Small intestine (tissue), 7 donors: Measurements from ENCODE around the gene KIAA1586. TPM values are rescaled to one million over a fixed set of nuclear protein-coding genes. Genes with fewer than 3 reads are reported as not detected.
"Not testable (repeated sequence)": the region's sequence is repeated elsewhere in the genome, so short reads cannot be mapped to it uniquely, and the experiment has no call there.

Experiments used
- DNase-seq, 2 donors: peaks; one replicate each; pipeline versions ENCODE4 v3.0.0 to v3.0.0-alpha.2; 2013
- FAIRE-seq: peaks from 2 replicates; lab custom pipeline; 2012; peaks lifted over from hg19 to GRCh38; lab: Jason Lieb, UNC
- H3K27ac ChIP-seq, 3 donors: one replicate each; pipeline ENCODE4 v1.5.1; 2013; ENCODE audit warnings: low read length in 2 of 3, mild to moderate bottlenecking in 2 of 3, control low read depth in 1 of 3, inconsistent platforms in 1 of 3, low read depth in 1 of 3, moderate library complexity in 1 of 3
- H3K27me3 ChIP-seq, 3 donors: one replicate each; pipeline ENCODE4 v1.6.1; 2013; ENCODE audit warnings: low read length in 3 of 3, inconsistent platforms in 1 of 3; ENCODE audit not compliant: control insufficient read depth in 3 of 3, insufficient read depth in 3 of 3
- H3K36me3 ChIP-seq, 3 donors: one replicate each; pipeline ENCODE4 v1.6.1; 2013; ENCODE audit warnings: low read length in 3 of 3, inconsistent platforms in 1 of 3, low read depth in 1 of 3, mild to moderate bottlenecking in 1 of 3, moderate library complexity in 1 of 3; ENCODE audit not compliant: control insufficient read depth in 3 of 3, insufficient read depth in 2 of 3
- H3K4me1 ChIP-seq, 3 donors: one replicate each; pipeline ENCODE4 v1.6.1; 2013; ENCODE audit warnings: low read length in 2 of 3, inconsistent platforms in 1 of 3, low read depth in 1 of 3, mild to moderate bottlenecking in 1 of 3, moderate library complexity in 1 of 3; ENCODE audit not compliant: control insufficient read depth in 3 of 3, insufficient read depth in 2 of 3
- H3K4me3 ChIP-seq, 3 donors: one replicate each; pipeline ENCODE4 v1.5.1; 2013; ENCODE audit warnings: low read length in 3 of 3, control low read depth in 1 of 3, inconsistent platforms in 1 of 3, low read depth in 1 of 3, mild to moderate bottlenecking in 1 of 3, moderate library complexity in 1 of 3
- H3K9me3 ChIP-seq, 2 donors: one replicate each; pipeline ENCODE4 v1.6.1; 2013; ENCODE audit warnings: low read depth in 1 of 2, low read length in 1 of 2; ENCODE audit not compliant: control insufficient read depth in 2 of 2, insufficient read depth in 1 of 2
- WGBS, 3 donors: extraction: QIAGEN DNeasy Blood & Tissue Kit; methylation state at CpG; one replicate each; pipeline ENCODE4 v1.1.7; 2013; 5-methylcytosine and 5-hydroxymethylcytosine counted together
- polyA plus RNA-seq, 4 donors: library from polyadenylated mRNA; stranded (reverse) in 3 of 4; unstranded in 1 of 4; fragments of 200-250 nt in 3 of 4; fragments of 120-200 nt in 1 of 4; gene quantifications; one replicate each; pipeline versions ENCODE4 v1.2.1 to v1.2.3, GENCODE V29; 2013
- donor health status: healthy with polysubstance abuse.
- donor health status: control.
- donor health status: control.
- donor health status: Bipolar disorder and iron deficiency.
- donor health status: healthy.

The KIAA1586 gene
- polyA plus RNA-seq, 4 donors, result 1.6 to 12.2 (median 2.4) TPM

GRCh38 chr6:57029213-57029612 is 17.3 kb upstream of the KIAA1586 start:
- 83 to 87% (median 84%) methylated on average over 9 of the region's 9 CpGs for WGBS, 3 donors
- H3K4me3 ChIP-seq, result no peak overlapping the region
- FAIRE-seq, result no peak

GRCh38 chr6:57033228-57033627 is 13.3 kb upstream of the KIAA1586 start:
- Histone ChIP-seq H3K4me1 (no peaks in the 10 kb centered on the region), H3K36me3 (no peaks in the 10 kb centered on the region), H3K27ac (no peak overlapping the region), H3K27me3 (peaks cover 0 to 3% (median 0%) of the 10 kb centered on the region in 3 donors), H3K4me3 (no peak overlapping the region), H3K9me3 (no peaks in the 10 kb centered on the region)
- DNase-seq (no peak), FAIRE-seq (no peak)
- 82 to 92% (median 92%) methylated on average over 3 of the region's 3 CpGs for WGBS, 3 donors

More at GRCh38 chr6:57029213-57029612, 17.3 kb upstream of the KIAA1586 start:
- no peaks in the 10 kb centered on the region for H3K36me3 ChIP-seq
- H3K4me1 ChIP-seq, result no peaks in the 10 kb centered on the region
- H3K27me3 ChIP-seq, result peaks cover 0 to 3% (median 0%) of the 10 kb centered on the region in 3 donors
- H3K27ac ChIP-seq, result no peak overlapping the region
- H3K9me3 ChIP-seq, result peaks cover 0 to 4% of the 10 kb centered on the region in 2 donors
- no peak for DNase-seq

DNA sequence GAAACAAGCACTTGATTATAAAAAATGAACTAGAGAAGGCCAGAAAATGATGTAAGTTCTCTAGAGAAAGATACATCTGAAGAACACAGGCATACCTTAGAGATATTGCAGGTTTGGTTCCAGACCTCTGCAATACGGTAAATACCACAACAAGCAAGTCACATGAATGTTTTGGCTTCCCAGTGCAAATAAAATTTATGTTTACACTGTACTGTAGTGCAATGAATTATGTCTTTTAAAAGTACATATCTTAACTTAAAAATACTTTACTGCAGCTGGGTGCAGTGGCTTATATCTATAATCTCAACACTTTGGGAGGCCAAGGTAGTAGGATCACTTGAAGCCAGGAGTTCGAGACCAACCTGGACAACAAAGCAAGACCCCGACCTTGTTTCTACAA is 10.9 kb upstream of the KIAA1586 start:
- no peak overlapping the region for H3K4me3 ChIP-seq
- H3K4me1 ChIP-seq, result no peaks in the 10 kb centered on the region
- H3K27me3 ChIP-seq, result no peaks in the 10 kb centered on the region
- H3K27ac ChIP-seq, result no peak overlapping the region
- DNase-seq, result no peak
- no peak for FAIRE-seq
- no peaks in the 10 kb centered on the region for H3K36me3 ChIP-seq
- 12 to 24% (median 17%) methylated on average over 3 of the region's 3 CpGs for WGBS, 3 donors
- no peaks in the 10 kb centered on the region for H3K9me3 ChIP-seq

DNA sequence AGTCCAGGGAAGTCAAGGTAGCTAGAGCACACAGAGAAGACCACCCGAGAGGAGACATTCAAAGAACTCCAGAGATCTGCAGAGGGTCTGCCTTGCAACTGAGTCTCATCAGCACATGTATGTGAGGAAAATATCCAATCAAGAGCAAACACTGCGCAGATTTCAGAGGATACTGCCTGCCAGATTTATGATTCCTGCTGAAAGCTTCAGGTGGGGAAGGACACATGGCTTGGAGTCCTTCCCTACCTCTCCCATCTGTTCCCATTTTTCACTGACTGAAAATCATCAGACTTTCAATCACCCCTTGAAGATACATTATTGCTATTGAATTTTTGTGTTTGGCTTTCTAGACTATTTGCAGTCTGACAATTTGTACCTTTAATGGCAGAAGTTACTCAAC is 7.6 kb upstream of the KIAA1586 start:
- WGBS, 3 donors, result 92 to 94% (median 92%) methylated on average over 2 of the region's 2 CpGs
- DNase-seq, result no peak
- H3K27me3 ChIP-seq, result no peaks in the 10 kb centered on the region
- no peak for FAIRE-seq
- H3K9me3 ChIP-seq, result no peaks in the 10 kb centered on the region
- H3K27ac ChIP-seq, result no peak overlapping the region
- no peak overlapping the region for H3K4me3 ChIP-seq
- H3K4me1 ChIP-seq, result no peaks in the 10 kb centered on the region
- no peaks in the 10 kb centered on the region for H3K36me3 ChIP-seq

DNA sequence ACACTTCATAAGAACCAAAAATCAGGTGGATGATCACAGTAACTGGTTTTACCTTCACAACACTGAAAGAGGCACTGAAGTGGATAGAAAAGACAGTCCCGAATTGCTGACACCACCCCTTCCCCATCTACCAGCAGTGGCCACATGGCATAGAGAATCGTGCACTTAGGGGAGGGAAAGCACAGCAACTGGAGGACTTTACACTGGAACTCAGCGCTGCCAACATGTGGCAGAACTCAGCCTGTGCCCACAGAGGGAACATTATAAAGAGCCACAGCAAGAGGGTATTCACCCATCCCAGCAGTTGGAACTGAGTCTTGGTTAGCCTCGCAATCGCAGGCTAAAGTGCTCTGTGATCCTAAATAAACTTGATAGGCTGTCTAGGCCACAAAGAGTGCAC is 6.5 kb upstream of the KIAA1586 start:
- Histone ChIP-seq H3K4me3 (no peak overlapping the region), H3K27ac (no peak overlapping the region), H3K9me3 (no peaks in the 10 kb centered on the region), H3K4me1 (no peaks in the 10 kb centered on the region), H3K36me3 (no peaks in the 10 kb centered on the region), H3K27me3 (no peaks in the 10 kb centered on the region)
- no peak for DNase-seq
- WGBS, 3 donors, result 66 to 72% (median 71%) methylated on average over 5 of the region's 5 CpGs
- no peak for FAIRE-seq

- 82 to 91% (median 83%) methylated on average over 1 of the region's 1 CpG for whole genome bisulfite sequencing, 3 donors
Observed at GRCh38 chr6:57044061-57044460, 2.4 kb upstream of the KIAA1586 start.

GRCh38 chr6:57044568-57044967 is 1.9 kb upstream of the KIAA1586 start:
- FAIRE-seq (no peak), DNase-seq (no peak)
- no peaks in the 10 kb centered on the region for H3K27me3 ChIP-seq
- WGBS, 3 donors, result 94 to 95% (median 95%) methylated on average over 2 of the region's 2 CpGs
- no peak overlapping the region for H3K4me3 ChIP-seq
- H3K9me3 ChIP-seq, result no peaks in the 10 kb centered on the region
- no peaks in the 10 kb centered on the region for H3K36me3 ChIP-seq
- H3K27ac ChIP-seq, result no peak overlapping the region
- peaks cover 0 to 4% (median 0%) of the 10 kb centered on the region in 3 donors for H3K4me1 ChIP-seq

More at GRCh38 chr6:57044061-57044460, 2.4 kb upstream of the KIAA1586 start:
- H3K27ac ChIP-seq, FAIRE-seq, H3K36me3 ChIP-seq, DNase-seq, H3K4me3 ChIP-seq, H3K27me3 ChIP-seq, H3K9me3 ChIP-seq, H3K4me1 ChIP-seq: not testable (repeated sequence)

GRCh38 chr6:57047257-57047585 is 728 bp downstream of the KIAA1586 start:
- not testable (repeated sequence) for H3K4me1 ChIP-seq, DNase-seq, H3K27me3 ChIP-seq, H3K27ac ChIP-seq, H3K9me3 ChIP-seq, H3K4me3 ChIP-seq, FAIRE-seq
- peaks cover 0 to 12% (median 0%) of the 10 kb centered on the region in 3 donors for H3K36me3 ChIP-seq
- WGBS, 3 donors, result no CpG with 5 or more reads among the region's 5 CpGs

- peaks cover 0 to 12% (median 0%) of the 10 kb centered on the region in 3 donors for H3K36me3 ChIP-seq
- H3K9me3 ChIP-seq, H3K27ac ChIP-seq, FAIRE-seq, DNase-seq, H3K27me3 ChIP-seq, H3K4me3 ChIP-seq, H3K4me1 ChIP-seq: not testable (repeated sequence)
- 86 to 99% (median 89%) methylated on average over 5 to 6 of the region's 6 CpGs for WGBS, 3 donors
Observed at GRCh38 chr6:57047859-57048258, 1.4 kb downstream of the KIAA1586 start.
